GM19240 (cell line): ENCODE data around the gene JAK3.
"Not testable (repeated sequence)": the region's sequence is repeated elsewhere in the genome, so short reads cannot be mapped to it uniquely, and the experiment has no call there.

Experiments
- DNase-seq: peaks from one replicate; pipeline ENCODE4 v3.0.0; 2011; ENCODE audit warnings: low spot score; ENCODE audit not compliant: insufficient read length

The JAK3 gene

DNA sequence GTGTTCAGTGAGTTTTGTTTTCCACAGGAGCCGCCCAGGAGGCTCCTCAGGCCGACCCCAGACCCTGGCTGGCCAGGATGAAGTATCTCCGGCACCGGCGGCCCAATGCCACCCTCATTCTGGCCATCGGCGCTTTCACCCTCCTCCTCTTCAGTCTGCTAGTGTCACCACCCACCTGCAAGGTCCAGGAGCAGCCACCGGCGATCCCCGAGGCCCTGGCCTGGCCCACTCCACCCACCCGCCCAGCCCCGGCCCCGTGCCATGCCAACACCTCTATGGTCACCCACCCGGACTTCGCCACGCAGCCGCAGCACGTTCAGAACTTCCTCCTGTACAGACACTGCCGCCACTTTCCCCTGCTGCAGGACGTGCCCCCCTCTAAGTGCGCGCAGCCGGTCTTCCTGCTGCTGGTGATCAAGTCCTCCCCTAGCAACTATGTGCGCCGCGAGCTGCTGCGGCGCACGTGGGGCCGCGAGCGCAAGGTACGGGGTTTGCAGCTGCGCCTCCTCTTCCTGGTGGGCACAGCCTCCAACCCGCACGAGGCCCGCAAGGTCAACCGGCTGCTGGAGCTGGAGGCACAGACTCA lies 40.0 kb downstream of the JAK3 start:
- no peak for DNase-seq

DNA sequence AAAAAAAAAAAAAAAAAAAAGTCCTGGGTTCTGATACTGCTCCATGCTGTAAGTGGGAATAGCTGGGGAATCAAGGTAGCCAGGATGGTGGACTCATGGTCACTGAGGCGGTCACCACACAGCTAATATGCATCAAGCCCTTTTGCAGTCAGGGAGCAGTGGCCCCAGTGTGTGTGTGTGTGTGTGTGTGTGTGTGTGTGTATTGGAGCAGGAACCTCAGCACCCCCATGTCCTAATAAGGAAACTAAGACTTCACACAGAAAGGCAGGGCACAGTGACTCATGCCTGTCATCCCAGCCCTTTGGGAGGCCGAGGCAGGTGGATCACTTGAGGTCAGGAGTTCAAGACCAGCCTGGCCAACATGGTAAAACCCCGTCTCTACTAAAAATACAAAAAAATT lies 40.8 kb downstream of the JAK3 start:
- no peak for DNase-seq

- no peak for DNase-seq
These were observed 42.4 kb downstream of the JAK3 start for GRCh38 chr19:17805427-17805826.

GRCh38 chr19:17803264-17803896 lies 44.4 kb downstream of the JAK3 start:
- no peak for DNase-seq

DNA sequence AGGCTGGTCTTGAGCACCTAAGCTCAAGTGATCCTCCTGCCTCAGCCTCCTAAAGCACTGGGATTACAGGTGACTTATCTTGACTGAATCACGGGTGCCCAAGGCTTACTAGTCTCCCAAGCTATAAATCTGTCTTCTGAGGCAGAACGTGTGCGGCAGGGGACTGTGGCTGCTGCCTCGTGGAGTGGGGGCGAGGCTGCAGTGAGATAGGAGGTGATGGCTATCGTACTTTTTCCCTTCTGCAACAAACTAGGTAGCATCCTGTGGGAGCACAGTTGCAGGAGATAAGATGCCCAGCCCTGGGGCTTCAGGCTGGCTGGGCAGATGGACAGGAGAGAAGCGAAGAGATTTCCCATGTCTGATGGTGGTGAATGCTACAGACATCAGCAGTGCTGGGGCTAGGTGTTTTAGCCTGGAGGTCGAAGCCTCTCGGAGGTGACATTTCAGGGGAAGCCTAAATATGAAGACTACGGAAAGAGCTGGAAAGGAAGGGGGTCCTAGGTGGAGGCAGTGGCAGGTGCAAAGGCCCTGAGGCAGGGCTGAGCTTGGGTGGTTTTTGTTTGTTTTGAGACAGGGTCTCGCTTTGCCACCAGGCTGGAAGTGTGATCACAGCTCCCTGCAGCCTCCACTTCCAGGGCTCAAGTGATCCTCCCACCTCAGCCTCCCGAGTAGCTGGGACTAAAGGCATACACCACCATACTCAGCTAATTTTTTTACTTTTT lies 45.5 kb downstream of the JAK3 start:
- no peak for DNase-seq

- not testable (repeated sequence) for DNase-seq
These were observed 49.2 kb downstream of the JAK3 start for GRCh38 chr19:17798599-17798998.

DNA sequence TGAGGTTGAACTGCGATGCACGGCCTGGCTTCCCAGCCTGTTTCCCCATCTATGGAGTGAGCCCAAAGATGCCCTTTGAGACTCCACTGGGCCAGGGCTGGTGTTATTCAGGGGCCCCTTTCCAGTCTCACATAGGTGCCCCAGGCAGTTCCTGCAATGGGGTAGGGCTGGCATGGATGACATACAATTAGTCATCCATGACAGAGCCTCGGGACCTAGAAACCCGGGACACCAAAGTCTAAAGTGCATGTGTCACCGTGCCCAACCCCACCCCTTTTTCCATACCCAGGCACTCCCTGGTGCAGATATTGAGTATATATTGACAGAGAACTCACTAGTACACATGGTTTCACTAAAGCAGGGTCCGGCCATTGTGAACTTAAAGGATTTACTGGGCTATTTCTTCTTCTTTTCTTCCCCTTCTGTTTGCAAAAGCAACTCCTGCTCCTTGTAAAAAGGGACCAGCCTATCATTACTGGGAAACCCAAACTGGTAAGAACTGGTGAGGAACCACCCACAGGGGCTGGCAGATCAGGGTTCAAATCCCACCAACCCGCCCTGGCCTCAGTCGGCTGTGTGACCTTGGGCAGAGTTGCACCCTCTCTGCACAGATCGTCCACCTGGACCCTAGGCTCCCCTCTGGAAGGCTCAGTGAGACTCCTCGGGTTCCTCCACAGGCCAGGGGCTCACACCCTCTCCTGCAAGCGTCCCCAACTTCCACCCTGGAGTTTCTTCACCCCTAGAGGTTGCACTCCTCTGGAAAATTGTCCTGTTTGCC lies 50.2 kb downstream of the JAK3 start:
- DNase-seq: no peak

GRCh38 chr19:17796838-17797423 lies 50.9 kb downstream of the JAK3 start:
- DNase-seq: no peak

- no peak for DNase-seq
These were observed 51.6 kb downstream of the JAK3 start for GRCh38 chr19:17796013-17796837.

GRCh38 chr19:17795495-17795856 lies 52.3 kb downstream of the JAK3 start:
- DNase-seq: no peak

GRCh38 chr19:17794731-17795494 lies 52.9 kb downstream of the JAK3 start, which contains the start of gene B3GNT3:
Gene B3GNT3, plus strand, starts transcription at chr19:17795138. Its CDS starts 12,670 bp downstream, at chr19:17807808.
- DNase-seq: no peak

- DNase-seq: no peak
These were observed 53.4 kb downstream of the JAK3 start for GRCh38 chr19:17794412-17794730.

DNA sequence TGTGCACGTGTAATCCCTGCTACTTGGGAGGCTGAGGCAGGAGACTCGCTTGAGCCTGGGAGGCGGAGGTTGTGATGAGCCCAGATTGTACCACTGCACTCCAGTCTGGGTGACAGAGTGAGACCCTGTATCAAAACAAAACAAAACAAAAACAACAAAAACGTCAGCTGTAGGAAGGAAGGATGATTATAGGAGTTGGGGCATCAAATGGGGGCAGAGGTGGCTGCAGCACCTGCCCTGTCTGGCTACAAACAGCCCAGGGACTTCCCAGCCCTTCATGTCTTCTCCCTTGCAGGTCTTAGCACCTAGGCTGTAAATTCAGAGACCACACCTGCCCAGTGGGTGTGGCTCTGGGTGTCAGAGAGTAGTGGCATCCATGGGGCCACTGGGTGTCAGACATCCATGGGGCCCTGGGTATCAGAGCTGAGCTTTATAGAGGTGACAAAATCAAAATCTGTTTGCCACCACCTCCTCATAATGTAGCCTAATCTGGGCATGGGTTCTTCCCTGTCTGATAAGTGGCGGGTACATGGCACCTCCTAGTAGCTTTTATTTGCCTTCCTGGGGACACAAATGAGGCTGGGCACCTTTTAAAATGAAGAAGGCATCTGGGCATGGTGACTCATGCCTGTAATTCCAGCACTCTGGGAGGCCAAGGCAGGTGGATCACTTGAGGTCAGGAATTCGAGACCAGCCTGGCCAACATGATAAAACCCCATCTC lies 57.6 kb downstream of the JAK3 start:
- DNase-seq: no peak

DNA sequence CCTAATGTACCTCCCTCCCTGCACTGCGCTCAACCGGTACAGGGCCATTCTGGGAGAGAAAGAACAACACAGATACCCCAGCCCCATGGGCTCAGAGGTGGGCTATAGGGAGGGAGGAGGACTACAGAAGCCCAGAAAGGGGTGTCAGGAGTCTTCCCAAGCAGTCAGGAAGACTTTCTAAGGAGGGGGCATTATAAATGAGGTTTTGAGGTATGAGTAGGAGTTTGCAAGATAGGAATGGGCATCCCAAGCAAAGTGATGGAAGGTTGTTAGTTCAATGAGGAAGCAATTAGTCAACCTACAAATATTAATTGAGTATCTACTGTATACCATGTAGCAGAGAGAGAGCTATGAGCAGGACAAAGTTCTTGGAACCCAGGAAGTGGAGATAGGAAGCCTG lies 59.1 kb downstream of the JAK3 start:
- no peak for DNase-seq

GRCh38 chr19:17787274-17787913 lies 60.4 kb downstream of the JAK3 start:
- DNase-seq: no peak

DNA sequence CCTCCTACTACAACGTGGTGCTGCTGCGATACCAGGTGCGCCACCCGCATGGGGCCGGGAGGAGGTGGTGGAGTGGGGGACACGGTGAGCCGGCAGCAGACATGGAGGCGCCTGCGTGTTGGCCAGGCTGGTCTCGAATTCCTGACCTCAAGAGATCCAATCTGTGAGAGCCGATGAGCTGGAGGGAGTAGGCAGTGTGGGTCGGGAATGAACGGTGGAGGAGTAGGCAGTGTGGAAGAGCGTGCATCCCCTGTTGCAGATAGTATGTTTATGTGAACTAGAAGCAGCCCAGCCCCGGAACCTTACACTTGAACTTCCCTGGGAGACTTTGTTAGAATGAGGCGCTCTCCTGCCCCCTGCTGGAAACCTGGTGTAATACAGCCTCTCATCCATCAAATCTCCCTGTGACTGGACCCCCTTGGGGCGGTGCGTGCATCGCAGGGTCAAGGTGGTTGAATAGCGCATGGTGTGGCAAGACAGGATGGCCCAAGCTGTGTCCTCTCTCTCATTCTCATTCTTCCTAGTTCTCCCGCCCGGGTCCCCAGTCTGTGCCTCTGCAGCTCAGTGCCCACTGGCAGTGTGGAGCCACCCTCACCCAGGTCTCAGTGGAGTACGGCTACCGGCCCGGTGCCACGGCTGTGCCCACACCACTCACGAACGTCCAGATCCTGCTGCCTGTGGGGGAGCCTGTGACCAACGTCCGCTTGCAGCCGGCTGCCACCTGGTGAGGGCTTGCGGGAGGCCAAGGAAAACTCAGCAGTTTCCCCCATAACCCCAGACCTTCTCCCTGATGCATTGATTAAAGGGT lies 63.4 kb downstream of the JAK3 start:
- DNase-seq: peak; percentile 70

GRCh38 chr19:17783721-17784120 lies 64.1 kb downstream of the JAK3 start:
- not testable (repeated sequence) for DNase-seq

- no peak for DNase-seq
These were observed 67.0 kb downstream of the JAK3 start for GRCh38 chr19:17780781-17781180.
